ENCODE data around the gene POC1A.

The POC1A gene

GRCh38 chr3:52062505-52062904, 91.7 kb downstream of the POC1A start (continued):
- no peak for TF ChIP-seq ZSCAN5A (tag by site-specific recombination; IDR thresholded peaks at IDR 0.05)
- TF ChIP-seq ZSCAN30 (tag by site-specific recombination; IDR thresholded peaks at IDR 0.05) = no peak
- TF ChIP-seq ZNF112 (tag by site-specific recombination; IDR thresholded peaks at IDR 0.05) = no peak
- TF ChIP-seq ZNF26 (tag by site-specific recombination; IDR thresholded peaks at IDR 0.05) = no peak
- TF ChIP-seq ZNF501 (tag by site-specific recombination; IDR thresholded peaks at IDR 0.05) = no peak
- TF ChIP-seq ZBTB8A (tag by site-specific recombination; IDR thresholded peaks at IDR 0.05) = no peak

DNA sequence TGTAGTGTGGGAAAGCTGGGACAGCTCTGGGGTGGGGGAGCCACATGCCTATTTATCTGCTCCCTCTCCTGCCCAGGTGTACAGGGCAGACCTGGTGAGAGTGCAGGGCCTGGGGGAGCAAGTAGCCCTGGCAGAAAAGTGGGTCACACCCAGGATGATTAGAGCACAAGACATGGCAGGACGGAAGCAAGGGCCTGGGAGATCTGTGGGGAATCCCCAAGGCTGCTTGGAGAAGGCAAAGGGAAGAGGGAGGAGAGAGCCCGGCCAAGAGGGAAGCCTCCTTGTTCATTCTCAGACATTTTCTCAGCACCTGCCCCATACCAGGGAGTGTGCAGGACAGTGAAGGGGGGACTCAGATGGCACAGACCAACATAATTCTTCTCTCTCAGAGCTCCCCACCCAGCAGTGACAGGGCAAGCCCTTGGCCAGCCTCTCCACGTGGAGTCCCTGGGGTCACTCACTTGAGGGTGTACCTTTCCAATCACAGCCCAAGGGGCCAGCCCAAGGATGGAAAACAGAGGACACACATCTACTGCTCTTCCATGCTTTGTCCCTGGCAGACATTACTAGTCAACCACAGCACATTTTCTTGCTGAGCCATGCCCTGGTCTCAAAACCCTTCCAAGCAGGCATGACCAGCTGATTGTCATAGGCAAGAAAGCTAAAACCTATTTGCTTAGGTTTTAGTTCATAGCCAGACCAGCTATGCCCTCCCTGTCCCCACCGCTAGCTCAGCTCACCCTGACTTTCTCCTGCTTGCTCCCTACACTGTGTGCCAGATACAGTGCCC, 92.9 kb downstream of the POC1A start:
- CTCF ChIA-PET = interaction anchor here (0.5 to 1.1 kb wide), 2 partner anchors 8 to 501 kb away, joined by 3 read pairs; no protein-coding TSS in a partner anchor
- no peaks in the 10 kb centered on the region for H3K9me3 ChIP-seq (ENCODE audit: control insufficient read depth, insufficient read depth, low read depth, low read length)
- TF ChIP-seq ZNF423 (tag by site-specific recombination; IDR thresholded peaks at IDR 0.05) (no peak), ZNF23 (tag by site-specific recombination; IDR thresholded peaks at IDR 0.05; ENCODE audit: borderline replicate concordance) (peak; percentile 96), ZSCAN5A (tag by site-specific recombination; IDR thresholded peaks at IDR 0.05) (no peak), ZBTB17 (tag by site-specific recombination; IDR thresholded peaks at IDR 0.05) (peak; percentile 95)
- POLR2A ChIA-PET = no interaction called here
- no peak overlapping the region for H3K4me3 ChIP-seq (ENCODE audit: low read depth, low read length)
- peaks cover 4% of the 10 kb centered on the region; the same call in 1 of the 2 replicates for H3K4me1 ChIP-seq (ENCODE audit: control insufficient read depth, insufficient read depth, low read length)
- H3K36me3 ChIP-seq (ENCODE audit: control insufficient read depth in 2 of 2, insufficient read depth in 1 of 2, low read length in 2 of 2) = no peaks in the 10 kb centered on the region
- H3K27ac ChIP-seq (ENCODE audit: extremely low read depth, low read depth, low read length) = no peak overlapping the region

DNA sequence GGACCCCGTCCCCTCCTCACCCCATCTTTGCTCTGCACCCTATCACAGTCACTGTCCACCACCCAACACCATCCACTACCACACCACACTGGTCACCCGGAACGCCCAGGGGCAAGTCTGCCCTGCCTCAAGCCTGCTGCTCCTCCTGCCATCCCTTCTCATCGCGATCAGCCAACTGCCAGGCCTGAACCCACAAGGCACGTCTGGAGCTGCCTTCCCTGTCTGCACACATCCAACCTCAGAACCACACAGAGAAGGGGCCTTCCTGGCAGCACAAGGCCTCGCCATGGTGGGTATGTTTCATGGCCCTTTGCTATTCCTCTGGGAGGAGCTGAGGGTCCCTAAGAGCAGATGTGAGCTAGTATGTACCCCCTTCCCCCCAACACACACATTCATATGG, 94.4 kb downstream of the POC1A start:
- ChIA-PET POLR2A (no interaction called here), CTCF (interaction anchor here (1.4 kb wide), 1 partner anchor 55 kb away, joined by 5 read pairs; no protein-coding TSS in a partner anchor)
- Histone ChIP-seq H3K36me3 (ENCODE audit: control insufficient read depth in 2 of 2, insufficient read depth in 1 of 2, low read length in 2 of 2) (no peaks in the 10 kb centered on the region), H3K27ac (ENCODE audit: extremely low read depth, low read depth, low read length) (no peak overlapping the region), H3K4me3 (ENCODE audit: low read depth, low read length) (no peak overlapping the region), H3K4me1 (ENCODE audit: control insufficient read depth, insufficient read depth, low read length) (peaks cover 4% of the 10 kb centered on the region; the same call in 1 of the 2 replicates), H3K9me3 (ENCODE audit: control insufficient read depth, insufficient read depth, low read depth, low read length) (no peaks in the 10 kb centered on the region)
- TF ChIP-seq SETDB1 (IDR thresholded peaks at IDR 0.05; ENCODE audit: insufficient read length, low read length) = no peak
- TF ChIP-seq ZNF629 (tag by site-specific recombination; IDR thresholded peaks at IDR 0.05) = no peak
- no peak for TF ChIP-seq ZBTB44 (tag by site-specific recombination; IDR thresholded peaks at IDR 0.05)
- TF ChIP-seq ZNF426 (tag by site-specific recombination; IDR thresholded peaks at IDR 0.05) = no peak
- TF ChIP-seq GLI2 (tag by site-specific recombination; IDR thresholded peaks at IDR 0.05; ENCODE audit: borderline replicate concordance, low read depth) = no peak
- TF ChIP-seq ZNF624 (tag by site-specific recombination; IDR thresholded peaks at IDR 0.05) = no peak
- no peak for TF ChIP-seq ZNF157 (tag by site-specific recombination; IDR thresholded peaks at IDR 0.05)
- no peak for TF ChIP-seq RBAK (tag by site-specific recombination; IDR thresholded peaks at IDR 0.05)
- no peak for TF ChIP-seq ZNF623 (tag by site-specific recombination; IDR thresholded peaks at IDR 0.05)
- TF ChIP-seq ZNF302 (tag by site-specific recombination; IDR thresholded peaks at IDR 0.05; ENCODE audit: low read depth) = no peak
- no peak for TF ChIP-seq ZNF549 (tag by site-specific recombination; IDR thresholded peaks at IDR 0.05)
- TF ChIP-seq ZNF324 (tag by site-specific recombination; IDR thresholded peaks at IDR 0.05) = no peak
- no peak for TF ChIP-seq ZNF544 (tag by site-specific recombination; IDR thresholded peaks at IDR 0.05)
- TF ChIP-seq ZNF433 (tag by site-specific recombination; IDR thresholded peaks at IDR 0.05; ENCODE audit: low read depth) = no peak
- TF ChIP-seq ZNF248 (tag by site-specific recombination; IDR thresholded peaks at IDR 0.05) = no peak
- no peak for TF ChIP-seq ZNF175 (tag by site-specific recombination; IDR thresholded peaks at IDR 0.05)
- TF ChIP-seq ZNF513 (tag by site-specific recombination; IDR thresholded peaks at IDR 0.05) = no peak

Measured in HEK293 (cell line).